HepG2 (cell line): ENCODE data around the gene FILIP1. TPM values are rescaled to one million over a fixed set of nuclear protein-coding genes. Genes with fewer than 3 reads are reported as not detected.
A peak's percentile ranks its signal among the peaks of the same experiment; 100 is the strongest.

ENCODE experiments used
- ATAC-seq: fragments of 200-7000 bp; cut with Tn5 transposase; 3 replicates; pipeline ENCODE4 v1.9.1; 2020; ENCODE audit warnings: mild to moderate bottlenecking, moderate library complexity
- BruUV-seq: library from RNA; stranded (reverse); fragments of 400-500 nt; replicated peaks from 2 replicates; lab custom pipeline; 2021; lab: Mats Ljungman, UMichigan
- CTCF ChIA-PET: fragments of 300-600 bp; formaldehyde crosslinking; extraction: SDS; loops from one replicate; lab custom pipeline; 2021; ENCODE audit warnings: low total read pairs, inconsistent platforms, low intra/inter-chr PET ratio; lab: Yijun Ruan, JAX
- POLR2A ChIA-PET: fragments of 350-600 bp; sonication (Branson Sonifier 250); formaldehyde crosslinking; loops from one replicate; lab custom pipeline; 2020; ENCODE audit warnings: antibody characterized with exemption, inconsistent platforms; lab: Yijun Ruan, JAX
- DNase-seq: peaks from one replicate; pipeline ENCODE4 v3.0.0-alpha.2; 2015; ENCODE audit warnings: low spot score
- FAIRE-seq: peaks from 3 replicates; lab custom pipeline; 2011; peaks lifted over from hg19 to GRCh38; lab: Jason Lieb, UNC
- H2AFZ ChIP-seq: one replicate; pipeline ENCODE4 v1.6.1; 2011; ENCODE audit warnings: low read length, inconsistent platforms
- H3K27ac ChIP-seq: fragments of 300-600 bp; 3 replicates; pipeline ENCODE4 v1.8.0; 2011; ENCODE audit warnings: mixed run types, mild to moderate bottlenecking, mixed read lengths, low read length, inconsistent platforms; ENCODE audit not compliant: insufficient read depth; ENCODE audit errors: extremely low read length
- H3K27me3 ChIP-seq, 2 experiments: fragments of 200-600 bp in 1 of 2; 2 replicates in 1 of 2; 3 replicates in 1 of 2; pipeline versions ENCODE4 v1.6.0 to v1.8.0; 2011; ENCODE audit warnings: low read length in 2 of 2, mild to moderate bottlenecking in 2 of 2, moderate library complexity in 2 of 2, inconsistent platforms in 1 of 2; ENCODE audit not compliant: insufficient read depth in 2 of 2, control insufficient read depth in 1 of 2
- H3K36me3 ChIP-seq, 2 experiments: fragments of 200-600 bp in 1 of 2; replicated peaks in 1 of 2; 2 replicates in 1 of 2; 3 replicates in 1 of 2; pipeline versions ENCODE4 v1.5.1 to v1.8.0; 2011; ENCODE audit warnings: low read length in 2 of 2, inconsistent platforms in 1 of 2; ENCODE audit not compliant: insufficient read depth in 2 of 2, control insufficient read depth in 1 of 2
- H3K4me1 ChIP-seq: 2 replicates; pipeline ENCODE4 v1.5.1; 2012; ENCODE audit warnings: low read length, inconsistent platforms; ENCODE audit not compliant: insufficient read depth
- H3K4me2 ChIP-seq: 2 replicates; pipeline ENCODE4 v1.6.0; 2011; ENCODE audit warnings: low read depth, low read length, inconsistent platforms
- H3K4me3 ChIP-seq, 3 experiments: fragments of 200-600 bp in 1 of 3; sonication (generic), shearing (Covaris generic) in 1 of 3; replicated peaks in 1 of 3; 2 replicates each; pipeline ENCODE4 v1.5.1; 2011 to 2016; ENCODE audit warnings: low read length in 3 of 3, inconsistent platforms in 2 of 3, low read depth in 2 of 3, mild to moderate bottlenecking in 2 of 3, control low read depth in 1 of 3, mixed read lengths in 1 of 3; ENCODE audit not compliant: insufficient read depth in 1 of 3
- H3K79me2 ChIP-seq: one replicate; pipeline ENCODE4 v1.6.1; 2011; ENCODE audit warnings: low read length, inconsistent platforms; ENCODE audit not compliant: insufficient read depth
- H3K9ac ChIP-seq: 2 replicates; pipeline ENCODE4 v1.6.0; 2011; ENCODE audit warnings: mild to moderate bottlenecking, low read depth, low read length, inconsistent platforms; ENCODE audit not compliant: insufficient read depth
- H3K9me3 ChIP-seq: 2 replicates; pipeline ENCODE4 v1.5.1; 2012; ENCODE audit warnings: mild to moderate bottlenecking, low read length
- H4K20me1 ChIP-seq: 2 replicates; pipeline ENCODE4 v1.6.0; 2011; ENCODE audit warnings: inconsistent platforms, mild to moderate bottlenecking, low read length, moderate library complexity; ENCODE audit not compliant: insufficient read depth
- ATF7 ChIP-seq, 2 experiments: fragments of 450-650 bp in 1 of 2; sonication (generic) in 1 of 2; formaldehyde crosslinking in 1 of 2; IDR thresholded peaks; 2 replicates each; pipeline versions ENCODE4 v1.4.0 to v1.6.1; 2016 to 2020; ENCODE audit warnings: antibody characterized with exemption in 1 of 2, mild to moderate bottlenecking in 1 of 2, missing genetic modification reagents in 1 of 2
- CEBPB ChIP-seq: IDR thresholded peaks from 2 replicates; pipeline ENCODE4 v1.6.1; 2011; ENCODE audit warnings: low read depth, low read length, improper control_type of control experiment, borderline replicate concordance
- FOSL2 ChIP-seq: sonication (generic); formaldehyde crosslinking; IDR thresholded peaks from 2 replicates; pipeline ENCODE4 v1.4.0; 2020; ENCODE audit warnings: missing genetic modification reagents
- HNF4A ChIP-seq: sonication (generic); formaldehyde crosslinking; IDR thresholded peaks from 2 replicates; pipeline ENCODE4 v1.4.0; 2020; ENCODE audit warnings: missing genetic modification reagents
- RCOR2 ChIP-seq: IDR thresholded peaks from 2 replicates; pipeline ENCODE4 v1.6.1; 2016; ENCODE audit warnings: missing biosample characterization, missing genetic modification reagents
- SCMH1 ChIP-seq: sonication (generic); formaldehyde crosslinking; IDR thresholded peaks from 2 replicates; pipeline ENCODE4 v1.9.0; 2021; ENCODE audit warnings: missing genetic modification reagents, mild to moderate bottlenecking, borderline replicate concordance
- WGBS: methylation state at CpG from one replicate; pipeline ENCODE4 v1.1.6; 2017; ENCODE audit warnings: low lambda C conversion rate; 5-methylcytosine and 5-hydroxymethylcytosine counted together
- in situ Hi-C: cut with HindIII; loops from 2 replicates; pipeline ENCODE4 v1.10.0; 2017; ENCODE audit warnings: low pct_unique_long_range_greater_than_20kb; ENCODE audit not compliant: extremely low pct_ligation_motif_present
- intact Hi-C: fragments of 100-400 bp; cut with micrococcal nuclease; formaldehyde crosslinking; loops from one replicate; pipeline ENCODE4 v1.10.0; 2022; ENCODE audit not compliant: unreplicated experiment
- polyA plus RNA-seq, 8 experiments: library from polyadenylated mRNA; depleted of rRNA in 3 of 8; stranded (reverse) in 7 of 8; unstranded in 1 of 8; fragments of >200 nt; fragmentation: Illumina TruSeq in 4 of 8; extraction: Trizol in 4 of 8; gene quantifications; 2 replicates each; pipeline versions ENCODE4 v1.2.1 to v1.2.3, GENCODE V29; 2011 to 2016; ENCODE audit warnings: low read depth in 4 of 8, missing spikeins in 1 of 8, mixed read lengths in 1 of 8; ENCODE audit not compliant: insufficient read depth in 1 of 8
- total RNA-seq, 5 experiments: library from RNA; depleted of rRNA; stranded (reverse); fragments of >200 nt; fragmentation: Illumina TruSeq; extraction: Trizol; gene quantifications; 2 replicates each; pipeline ENCODE4 v1.2.3, GENCODE V29; 2016; ENCODE audit warnings: low read depth in 1 of 5
- TF ChIP-seq, protein P1 (sequence below): sonication (generic); formaldehyde crosslinking; IDR thresholded peaks from 2 replicates; pipeline ENCODE4 v1.8.0; 2022; ENCODE audit warnings: low read depth, missing genetic modification reagents
- TF ChIP-seq, protein P2 (sequence below): sonication (generic); formaldehyde crosslinking; IDR thresholded peaks from 2 replicates; pipeline ENCODE4; 2020; ENCODE audit warnings: missing genetic modification reagents, mild to moderate bottlenecking, borderline replicate concordance
- TF ChIP-seq, protein P3 (sequence below): sonication (generic); formaldehyde crosslinking; IDR thresholded peaks from 2 replicates; pipeline ENCODE4 v1.5.1; 2020; ENCODE audit warnings: mild to moderate bottlenecking, missing genetic modification reagents, borderline replicate concordance
- TF ChIP-seq, protein P4 (sequence below), 2 experiments: sonication (generic) in 1 of 2; formaldehyde crosslinking in 1 of 2; IDR thresholded peaks; 2 replicates each; pipeline versions ENCODE4 v1.4.0 to v1.6.1; 2018 to 2020; ENCODE audit warnings: missing genetic modification reagents in 2 of 2, borderline replicate concordance in 1 of 2, low read depth in 1 of 2, mild to moderate bottlenecking in 1 of 2, missing biosample characterization in 1 of 2
- TF ChIP-seq, protein P5 (sequence below): sonication (generic); formaldehyde crosslinking; IDR thresholded peaks from 2 replicates; pipeline ENCODE4 v1.5.0; 2020; ENCODE audit warnings: mild to moderate bottlenecking, missing genetic modification reagents

Gene FILIP1
- total and polyA plus RNA-seq, 2 of the 13 experiments (the other 11 are each of a cell fraction or from before 2014, with no cell fraction given): not detected

DNA sequence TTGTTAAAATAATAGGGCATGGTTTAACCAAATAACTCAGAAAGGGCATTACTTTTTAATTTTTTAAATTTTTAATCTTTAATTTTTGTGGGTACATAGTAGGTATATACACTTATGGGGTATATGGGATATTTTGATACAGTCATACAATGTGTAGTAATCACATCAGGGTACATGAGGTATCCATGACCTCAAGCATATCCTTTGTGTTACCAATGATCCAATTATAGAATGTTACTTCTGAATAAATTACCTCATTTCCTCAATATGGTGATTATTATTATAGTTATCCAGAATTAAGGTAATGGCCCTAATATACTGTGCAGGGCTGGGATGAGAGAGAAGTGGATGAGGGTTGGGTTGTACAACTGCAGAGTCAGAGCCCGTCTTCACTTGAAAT, 163.9 kb downstream of the FILIP1 start (continued):
- TF ChIP-seq, protein P1, sequence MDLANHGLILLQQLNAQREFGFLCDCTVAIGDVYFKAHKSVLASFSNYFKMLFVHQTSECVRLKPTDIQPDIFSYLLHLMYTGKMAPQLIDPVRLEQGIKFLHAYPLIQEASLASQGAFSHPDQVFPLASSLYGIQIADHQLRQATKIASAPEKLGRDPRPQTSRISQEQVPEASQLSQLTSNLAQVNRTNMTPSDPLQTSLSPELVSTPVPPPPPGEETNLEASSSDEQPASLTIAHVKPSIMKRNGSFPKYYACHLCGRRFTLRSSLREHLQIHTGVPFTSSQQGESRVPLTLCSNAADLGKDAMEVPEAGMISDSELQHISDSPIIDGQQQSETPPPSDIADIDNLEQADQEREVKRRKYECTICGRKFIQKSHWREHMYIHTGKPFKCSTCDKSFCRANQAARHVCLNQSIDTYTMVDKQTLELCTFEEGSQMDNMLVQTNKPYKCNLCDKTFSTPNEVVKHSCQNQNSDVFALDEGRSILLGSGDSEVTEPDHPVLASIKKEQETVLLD: no peak
- TF ChIP-seq SCMH1 (CRISPR knock-in tag): no peak

DNA sequence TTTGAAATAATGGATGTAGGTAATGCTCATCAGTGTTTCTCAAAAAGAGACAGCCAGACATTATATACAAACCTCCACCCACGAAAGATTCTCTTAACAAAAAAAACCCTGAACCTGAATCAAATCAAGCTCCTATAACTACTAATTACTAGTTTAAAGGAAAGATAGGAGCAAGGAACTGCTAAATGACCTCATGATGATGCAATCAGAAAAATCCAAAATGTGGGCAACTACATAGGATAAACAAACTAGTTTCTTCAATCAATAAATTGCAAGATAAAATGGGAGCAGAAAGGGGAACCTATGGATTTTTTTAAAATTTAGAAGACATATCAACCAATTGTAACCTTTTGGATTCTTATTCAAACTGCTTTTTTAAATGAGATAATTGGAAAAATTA, 165.8 kb downstream of the FILIP1 start:
- no peak overlapping the region for H3K27ac ChIP-seq
- ATAC-seq (no peak), FAIRE-seq (no peak), DNase-seq (no peak)
- no TSS peak for BruUV-seq
- H3K36me3 ChIP-seq: no peaks in the 10 kb centered on the region
- ChIA-PET CTCF (no interaction called here), POLR2A (no interaction called here)
- H2AFZ ChIP-seq: no peak overlapping the region
- TF ChIP-seq, protein P2, sequence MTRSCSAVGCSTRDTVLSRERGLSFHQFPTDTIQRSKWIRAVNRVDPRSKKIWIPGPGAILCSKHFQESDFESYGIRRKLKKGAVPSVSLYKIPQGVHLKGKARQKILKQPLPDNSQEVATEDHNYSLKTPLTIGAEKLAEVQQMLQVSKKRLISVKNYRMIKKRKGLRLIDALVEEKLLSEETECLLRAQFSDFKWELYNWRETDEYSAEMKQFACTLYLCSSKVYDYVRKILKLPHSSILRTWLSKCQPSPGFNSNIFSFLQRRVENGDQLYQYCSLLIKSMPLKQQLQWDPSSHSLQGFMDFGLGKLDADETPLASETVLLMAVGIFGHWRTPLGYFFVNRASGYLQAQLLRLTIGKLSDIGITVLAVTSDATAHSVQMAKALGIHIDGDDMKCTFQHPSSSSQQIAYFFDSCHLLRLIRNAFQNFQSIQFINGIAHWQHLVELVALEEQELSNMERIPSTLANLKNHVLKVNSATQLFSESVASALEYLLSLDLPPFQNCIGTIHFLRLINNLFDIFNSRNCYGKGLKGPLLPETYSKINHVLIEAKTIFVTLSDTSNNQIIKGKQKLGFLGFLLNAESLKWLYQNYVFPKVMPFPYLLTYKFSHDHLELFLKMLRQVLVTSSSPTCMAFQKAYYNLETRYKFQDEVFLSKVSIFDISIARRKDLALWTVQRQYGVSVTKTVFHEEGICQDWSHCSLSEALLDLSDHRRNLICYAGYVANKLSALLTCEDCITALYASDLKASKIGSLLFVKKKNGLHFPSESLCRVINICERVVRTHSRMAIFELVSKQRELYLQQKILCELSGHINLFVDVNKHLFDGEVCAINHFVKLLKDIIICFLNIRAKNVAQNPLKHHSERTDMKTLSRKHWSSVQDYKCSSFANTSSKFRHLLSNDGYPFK: no peak
- TF ChIP-seq CEBPB (peak; percentile 47; the same call in 1 of the 2 replicates), HNF4A (CRISPR knock-in tag) (no peak), FOSL2 (CRISPR knock-in tag) (no peak), ATF7 (IDR thresholded peaks at IDR 0.05) (peak; percentile 48; the same call in 1 of the 2 replicates), ATF7 (CRISPR knock-in tag; IDR thresholded peaks at IDR 0.05) (no peak), RCOR2 (no peak)
- TF ChIP-seq, protein P3, sequence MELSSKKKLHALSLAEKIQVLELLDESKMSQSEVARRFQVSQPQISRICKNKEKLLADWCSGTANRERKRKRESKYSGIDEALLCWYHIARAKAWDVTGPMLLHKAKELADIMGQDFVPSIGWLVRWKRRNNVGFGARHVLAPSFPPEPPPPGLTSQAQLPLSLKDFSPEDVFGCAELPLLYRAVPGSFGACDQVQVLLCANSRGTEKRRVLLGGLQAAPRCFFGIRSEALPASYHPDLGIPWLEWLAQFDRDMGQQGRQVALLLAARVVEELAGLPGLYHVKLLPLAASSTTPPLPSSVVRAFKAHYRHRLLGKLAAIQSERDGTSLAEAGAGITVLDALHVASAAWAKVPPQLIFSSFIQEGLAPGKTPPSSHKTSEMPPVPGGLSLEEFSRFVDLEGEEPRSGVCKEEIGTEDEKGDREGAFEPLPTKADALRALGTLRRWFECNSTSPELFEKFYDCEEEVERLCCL: no peak
- TF ChIP-seq, protein P4, sequence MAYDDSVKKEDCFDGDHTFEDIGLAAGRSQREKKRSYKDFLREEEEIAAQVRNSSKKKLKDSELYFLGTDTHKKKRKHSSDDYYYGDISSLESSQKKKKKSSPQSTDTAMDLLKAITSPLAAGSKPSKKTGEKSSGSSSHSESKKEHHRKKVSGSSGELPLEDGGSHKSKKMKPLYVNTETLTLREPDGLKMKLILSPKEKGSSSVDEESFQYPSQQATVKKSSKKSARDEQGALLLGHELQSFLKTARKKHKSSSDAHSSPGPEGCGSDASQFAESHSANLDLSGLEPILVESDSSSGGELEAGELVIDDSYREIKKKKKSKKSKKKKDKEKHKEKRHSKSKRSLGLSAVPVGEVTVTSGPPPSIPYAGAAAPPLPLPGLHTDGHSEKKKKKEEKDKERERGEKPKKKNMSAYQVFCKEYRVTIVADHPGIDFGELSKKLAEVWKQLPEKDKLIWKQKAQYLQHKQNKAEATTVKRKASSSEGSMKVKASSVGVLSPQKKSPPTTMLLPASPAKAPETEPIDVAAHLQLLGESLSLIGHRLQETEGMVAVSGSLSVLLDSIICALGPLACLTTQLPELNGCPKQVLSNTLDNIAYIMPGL (CRISPR knock-in tag; IDR thresholded peaks at IDR 0.05; ENCODE audit: borderline replicate concordance in 1 of 2, low read depth in 1 of 2): no peak
- TF ChIP-seq, protein P5, sequence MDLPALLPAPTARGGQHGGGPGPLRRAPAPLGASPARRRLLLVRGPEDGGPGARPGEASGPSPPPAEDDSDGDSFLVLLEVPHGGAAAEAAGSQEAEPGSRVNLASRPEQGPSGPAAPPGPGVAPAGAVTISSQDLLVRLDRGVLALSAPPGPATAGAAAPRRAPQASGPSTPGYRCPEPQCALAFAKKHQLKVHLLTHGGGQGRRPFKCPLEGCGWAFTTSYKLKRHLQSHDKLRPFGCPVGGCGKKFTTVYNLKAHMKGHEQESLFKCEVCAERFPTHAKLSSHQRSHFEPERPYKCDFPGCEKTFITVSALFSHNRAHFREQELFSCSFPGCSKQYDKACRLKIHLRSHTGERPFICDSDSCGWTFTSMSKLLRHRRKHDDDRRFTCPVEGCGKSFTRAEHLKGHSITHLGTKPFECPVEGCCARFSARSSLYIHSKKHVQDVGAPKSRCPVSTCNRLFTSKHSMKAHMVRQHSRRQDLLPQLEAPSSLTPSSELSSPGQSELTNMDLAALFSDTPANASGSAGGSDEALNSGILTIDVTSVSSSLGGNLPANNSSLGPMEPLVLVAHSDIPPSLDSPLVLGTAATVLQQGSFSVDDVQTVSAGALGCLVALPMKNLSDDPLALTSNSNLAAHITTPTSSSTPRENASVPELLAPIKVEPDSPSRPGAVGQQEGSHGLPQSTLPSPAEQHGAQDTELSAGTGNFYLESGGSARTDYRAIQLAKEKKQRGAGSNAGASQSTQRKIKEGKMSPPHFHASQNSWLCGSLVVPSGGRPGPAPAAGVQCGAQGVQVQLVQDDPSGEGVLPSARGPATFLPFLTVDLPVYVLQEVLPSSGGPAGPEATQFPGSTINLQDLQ (CRISPR knock-in tag): no peak
- H4K20me1 ChIP-seq: no peaks in the 10 kb centered on the region
- no peaks in the 10 kb centered on the region for H3K79me2 ChIP-seq
- no peak overlapping the region for H3K4me3 ChIP-seq
- H3K27me3 ChIP-seq: peaks cover 0 to 3% of the 10 kb centered on the region in 2 experiments; a peak in 1 of 5 replicates
- in situ Hi-C loops (no loop called here), intact Hi-C loops (no loop called here)
- H3K9ac ChIP-seq: no peak overlapping the region
- no peaks in the 10 kb centered on the region for H3K4me1 ChIP-seq
- no peaks in the 10 kb centered on the region for H3K9me3 ChIP-seq
- 3% methylated on average over 1 of the region's 1 CpG for WGBS
- no peak overlapping the region for H3K4me2 ChIP-seq
